NCI-H2171 treated with DMSO at 0.1 percent for 48 hours (cell line): ENCODE data around the gene TEX44.

Experiments used
- DNase-seq: peaks from one replicate; lab custom pipeline; 2025; lab: John Stamatoyannopoulos, UW

The TEX44 gene

GRCh38 chr2:231633241-231633976 lies 40.7 kb downstream of the TEX44 start:
- DNase-seq = no peak

- no peak for DNase-seq
Measured at GRCh38 chr2:231634412-231634811, 41.7 kb downstream of the TEX44 start.

- DNase-seq = peak; percentile 19
Measured at GRCh38 chr2:231634951-231635875, 42.5 kb downstream of the TEX44 start.

- no peak for DNase-seq
Measured at GRCh38 chr2:231640241-231640640, 47.6 kb downstream of the TEX44 start.

GRCh38 chr2:231640641-231641111 lies 48.0 kb downstream of the TEX44 start:
- no peak for DNase-seq

- peak; percentile 3 for DNase-seq
Measured at GRCh38 chr2:231642631-231643494, 50.2 kb downstream of the TEX44 start.

GRCh38 chr2:231643495-231643888 lies 50.8 kb downstream of the TEX44 start:
- DNase-seq = no peak
